Adipose tissue (tissue), 3 donors: ENCODE data around the gene SOCS6. TPM values are rescaled to one million over a fixed set of nuclear protein-coding genes. Genes with fewer than 3 reads are reported as not detected.

Source experiments
- H3K27ac ChIP-seq: one replicate; pipeline ENCODE4 v1.5.1; 2013; ENCODE audit warnings: low read depth, low read length
- WGBS, 3 donors: extraction: QIAGEN DNeasy Blood & Tissue Kit; methylation state at CpG; one replicate each; pipeline ENCODE4 v1.1.7; 2013; 5-methylcytosine and 5-hydroxymethylcytosine counted together
- polyA plus RNA-seq, 3 donors: library from polyadenylated mRNA; stranded (reverse); fragments of 200-250 nt; gene quantifications; one replicate each; pipeline ENCODE4 v1.2.3, GENCODE V29; 2013
- donor health status: healthy with polysubstance abuse.
- donor health status: Bipolar disorder and iron deficiency.
- donor health status: healthy.

SOCS6 gene
- polyA plus RNA-seq, 3 donors, result 4.0 to 9.4 (median 4.5) TPM

DNA sequence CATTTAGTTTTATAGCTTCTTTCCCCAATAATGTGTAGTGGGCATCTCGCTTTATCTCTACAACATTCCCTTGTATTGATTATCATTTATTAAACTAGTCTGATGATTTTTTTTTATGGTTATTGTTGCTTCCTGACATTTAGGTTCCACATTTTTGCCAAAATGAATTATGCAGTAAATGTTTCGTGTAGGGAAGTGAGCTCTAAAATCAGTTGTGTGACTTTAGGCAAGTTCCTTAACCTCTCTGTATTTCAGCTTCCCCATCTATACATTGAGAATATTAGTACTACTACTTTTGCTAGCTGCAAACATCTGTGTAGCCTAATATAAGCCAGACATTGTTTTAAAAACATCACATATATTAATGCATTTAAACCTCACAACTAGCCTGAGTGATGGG, 22.9 kb downstream of the SOCS6 start:
- H3K27ac ChIP-seq, result no peak overlapping the region
- 57 to 91% (median 66%) methylated on average over 2 of the region's 2 CpGs for WGBS, 3 donors

GRCh38 chr18:70313640-70314039, 24.8 kb downstream of the SOCS6 start:
- H3K27ac ChIP-seq, result no peak overlapping the region
- WGBS, 3 donors, result 41 to 89% (median 87%) methylated on average over 3 of the region's 3 CpGs

- 79 to 91% (median 86%) methylated on average over 6 of the region's 6 CpGs for WGBS, 3 donors
- no peak overlapping the region for H3K27ac ChIP-seq
These were observed 25.4 kb downstream of the SOCS6 start for GRCh38 chr18:70314151-70314782.

- 93 to 94% (median 93%) methylated on average over 4 of the region's 4 CpGs for WGBS, 3 donors
- H3K27ac ChIP-seq, result no peak overlapping the region
These were observed 30.3 kb downstream of the SOCS6 start for GRCh38 chr18:70319187-70319586.

DNA sequence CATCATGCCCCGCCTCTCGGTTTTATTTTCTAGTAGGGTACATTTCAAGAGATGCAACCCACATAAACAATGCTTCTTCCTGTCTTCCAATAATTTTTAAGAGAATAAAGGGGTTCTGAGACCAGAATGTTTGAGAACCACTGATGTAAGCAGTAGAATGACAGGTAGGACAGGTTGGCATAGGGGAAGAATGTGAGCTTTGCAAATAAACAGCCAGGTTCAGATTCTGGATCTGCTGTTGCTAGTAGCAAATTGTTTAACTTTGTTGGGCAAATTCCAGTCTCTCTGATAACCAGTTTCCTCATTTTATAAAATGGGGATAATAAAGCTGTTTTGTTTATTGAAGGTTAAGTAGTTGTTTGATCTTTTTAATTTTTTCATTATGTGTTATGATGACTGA, 32.8 kb downstream of the SOCS6 start:
- no peak overlapping the region for H3K27ac ChIP-seq
- WGBS, 3 donors, result 98% methylated on average over 2 of the region's 2 CpGs

DNA sequence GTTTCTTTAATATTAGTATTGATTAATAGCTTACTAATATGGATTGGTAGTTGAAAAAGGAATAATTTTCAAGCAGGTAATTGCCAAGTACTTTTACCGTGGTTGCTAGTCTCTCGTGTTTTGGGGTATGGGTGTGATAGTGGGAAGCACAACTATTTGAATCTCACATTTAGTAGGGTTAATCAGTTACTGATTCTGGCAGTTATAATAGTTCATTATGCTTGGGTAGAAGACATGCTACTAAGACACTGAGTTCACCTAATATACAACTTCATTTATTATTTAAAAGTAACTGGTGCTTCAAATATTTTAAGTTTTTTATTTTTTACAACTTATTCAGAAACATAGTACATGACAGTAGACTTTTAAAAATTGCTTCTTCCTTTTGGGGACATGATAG, 33.5 kb downstream of the SOCS6 start:
- no peak overlapping the region for H3K27ac ChIP-seq
- 77 to 93% (median 90%) methylated on average over 2 of the region's 2 CpGs for WGBS, 3 donors

DNA sequence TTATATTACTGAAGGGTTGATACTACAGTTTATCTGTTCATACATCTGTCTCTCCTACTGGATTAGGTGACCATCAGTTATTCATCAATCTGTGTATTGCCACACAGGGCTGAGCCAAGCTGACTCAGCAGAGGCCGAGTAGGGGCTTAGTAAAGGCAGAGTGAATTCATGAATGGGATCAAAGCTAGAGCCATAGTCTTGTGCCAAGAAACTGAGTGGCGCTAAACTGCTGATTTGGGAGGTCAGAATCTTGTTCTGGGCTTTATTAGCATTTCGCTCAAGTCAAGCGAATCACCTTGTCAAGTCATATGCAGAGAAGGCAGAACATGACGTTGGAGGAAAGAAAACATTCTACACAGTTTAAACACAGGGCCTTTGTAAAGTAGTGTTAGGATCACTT, 34.1 kb downstream of the SOCS6 start:
- WGBS, 3 donors, result 59 to 88% (median 84%) methylated on average over 5 of the region's 5 CpGs
- no peak overlapping the region for H3K27ac ChIP-seq

- H3K27ac ChIP-seq, result no peak overlapping the region
- 92 to 98% (median 97%) methylated on average over 18 to 20 of the region's 20 CpGs for WGBS, 3 donors
These were observed 36.1 kb downstream of the SOCS6 start for GRCh38 chr18:70324897-70325296.

DNA sequence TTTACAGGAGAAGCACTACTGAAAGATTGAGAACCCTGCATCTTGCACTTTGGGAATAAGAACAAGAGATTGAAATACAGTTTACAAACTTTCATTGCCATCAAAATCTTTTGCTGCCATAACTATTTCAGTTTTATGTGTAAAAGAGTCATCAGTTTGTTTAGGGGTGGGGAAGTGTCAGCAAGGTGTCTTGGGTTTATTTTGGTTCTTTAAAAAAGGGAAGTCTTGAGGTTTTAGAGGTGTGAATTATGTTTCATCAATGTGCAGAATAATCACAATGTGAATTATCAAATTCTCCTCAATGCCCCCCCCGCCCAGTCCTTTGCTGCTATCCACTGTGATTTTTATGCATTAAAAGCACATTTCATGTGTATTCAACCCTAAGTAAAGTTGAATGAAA, 37.4 kb downstream of the SOCS6 start:
- no peak overlapping the region for H3K27ac ChIP-seq
- 85 to 97% (median 92%) methylated on average over 1 of the region's 1 CpG for WGBS, 3 donors

DNA sequence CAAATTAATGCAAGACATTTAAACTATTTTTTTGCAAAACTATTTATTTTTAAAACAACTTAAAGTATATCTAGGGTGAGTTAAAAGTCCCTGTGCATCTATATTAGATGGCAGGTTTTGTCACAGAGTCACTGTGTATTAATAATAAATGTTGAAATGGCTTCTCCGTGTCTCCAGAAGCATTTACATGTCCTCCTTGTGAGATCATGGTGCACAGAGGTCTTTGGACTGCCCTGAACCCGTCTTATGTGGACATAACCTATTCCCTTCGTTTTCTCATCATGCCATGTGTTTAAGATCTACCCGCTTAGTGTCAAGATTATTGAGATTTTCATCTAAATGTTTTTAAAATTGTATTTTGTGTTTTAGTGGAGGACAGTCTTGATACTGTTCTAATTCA, 39.3 kb downstream of the SOCS6 start:
- no peak overlapping the region for H3K27ac ChIP-seq
- WGBS, 3 donors, result 93 to 98% (median 95%) methylated on average over 4 of the region's 4 CpGs

DNA sequence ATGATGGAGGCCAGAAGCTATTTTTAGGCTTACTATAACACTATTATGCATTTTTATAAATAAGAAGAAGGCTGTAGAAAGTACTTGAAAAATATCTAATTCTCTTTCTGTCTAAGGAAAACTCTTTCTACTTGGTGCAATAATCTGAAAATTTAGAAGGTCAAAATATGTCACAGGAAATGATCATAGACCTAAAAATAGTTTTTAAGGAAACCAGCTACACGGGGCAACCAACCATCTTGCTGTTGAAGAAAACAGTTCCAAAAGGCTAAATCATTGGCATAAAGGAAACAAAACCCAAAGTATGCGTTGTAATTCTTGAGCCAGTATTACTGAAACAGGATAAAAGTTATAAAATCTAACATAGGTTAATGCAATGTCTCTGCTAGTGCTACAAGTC, 40.2 kb downstream of the SOCS6 start:
- WGBS, 3 donors, result 30 to 75% (median 31%) methylated on average over 2 of the region's 2 CpGs
- no peak overlapping the region for H3K27ac ChIP-seq

GRCh38 chr18:70330887-70331286, 42.0 kb downstream of the SOCS6 start:
- no peak overlapping the region for H3K27ac ChIP-seq
- 74 to 86% (median 77%) methylated on average over 6 of the region's 6 CpGs for WGBS, 3 donors

GRCh38 chr18:70331456-70332097, 42.7 kb downstream of the SOCS6 start:
- H3K27ac ChIP-seq, result no peak overlapping the region
- WGBS, 3 donors, result 72 to 90% (median 83%) methylated on average over 5 of the region's 5 CpGs

- 90 to 100% (median 95%) methylated on average over 1 of the region's 1 CpG for WGBS, 3 donors
- H3K27ac ChIP-seq, result no peak overlapping the region
These were observed 43.8 kb downstream of the SOCS6 start for GRCh38 chr18:70332694-70333093.

DNA sequence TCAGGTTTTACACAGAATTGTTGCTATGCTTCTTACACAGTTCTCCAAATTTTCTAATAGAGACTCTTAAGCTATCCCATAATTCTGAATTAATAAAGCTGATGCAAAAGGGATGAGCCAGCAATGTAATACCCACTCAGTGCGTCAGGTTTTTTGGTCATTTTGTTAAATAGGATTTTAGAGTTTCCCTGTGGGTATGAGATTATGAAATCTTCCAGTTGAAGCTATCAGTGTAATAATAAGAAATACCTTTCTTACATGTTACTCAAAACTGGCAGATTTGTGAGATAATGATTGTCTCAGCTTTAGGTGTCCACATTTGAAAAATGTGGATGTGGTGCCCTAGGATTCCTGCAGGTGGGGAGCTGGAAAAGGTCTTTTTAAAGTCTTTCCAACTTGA, 44.5 kb downstream of the SOCS6 start:
- 93 to 96% (median 95%) methylated on average over 1 of the region's 1 CpG for WGBS, 3 donors
- H3K27ac ChIP-seq, result no peak overlapping the region

- no peak overlapping the region for H3K27ac ChIP-seq
- WGBS, 3 donors, result 65 to 94% (median 93%) methylated on average over 2 of the region's 2 CpGs
These were observed 44.9 kb downstream of the SOCS6 start for GRCh38 chr18:70333757-70334156.

- H3K27ac ChIP-seq, result no peak overlapping the region
- 92 to 100% (median 93%) methylated on average over 1 of the region's 1 CpG for WGBS, 3 donors
These were observed 45.4 kb downstream of the SOCS6 start for GRCh38 chr18:70334264-70334663.

GRCh38 chr18:70334728-70335329, 46.0 kb downstream of the SOCS6 start:
- WGBS, 3 donors, result 61 to 91% (median 88%) methylated on average over 5 of the region's 5 CpGs
- no peak overlapping the region for H3K27ac ChIP-seq

GRCh38 chr18:70335892-70336726, 47.3 kb downstream of the SOCS6 start:
- no peak overlapping the region for H3K27ac ChIP-seq
- WGBS, 3 donors, result 76 to 90% (median 85%) methylated on average over 5 of the region's 5 CpGs
